Progenitor cell of endocrine pancreas (in vitro differentiated cells): ENCODE data around the gene ATG9B. TPM values are rescaled to one million over a fixed set of nuclear protein-coding genes. Genes with fewer than 3 reads are reported as not detected.

Source experiments
- DNase-seq: peaks from one replicate; pipeline ENCODE4 v3.0.0; 2021; ENCODE audit warnings: low spot score; ENCODE audit not compliant: unreplicated experiment
- H3K27ac Mint-ChIP-seq: 2 replicates; pipeline ENCODE4 v1.8.0; 2021; ENCODE audit warnings: mild to moderate bottlenecking, moderate library complexity, mixed read lengths
- H3K27me3 Mint-ChIP-seq: 2 replicates; pipeline ENCODE4 v1.8.0; 2021; ENCODE audit warnings: mixed read lengths
- H3K36me3 Mint-ChIP-seq: 2 replicates; pipeline ENCODE4 v1.8.0; 2022; ENCODE audit warnings: mixed read lengths; ENCODE audit not compliant: insufficient read depth
- H3K4me1 Mint-ChIP-seq: 2 replicates; pipeline ENCODE4 v1.8.0; 2021; ENCODE audit warnings: low read depth, mixed read lengths
- H3K4me3 Mint-ChIP-seq: 2 replicates; pipeline ENCODE4 v1.8.0; 2021; ENCODE audit warnings: low read depth, mild to moderate bottlenecking, moderate library complexity, mixed read lengths
- H3K9me3 Mint-ChIP-seq: 2 replicates; pipeline ENCODE4 v1.8.0; 2021; ENCODE audit warnings: low read depth, mixed read lengths
- CTCF ChIP-seq: fragments of 200-600 bp; sonication (generic); IDR thresholded peaks from one replicate; pipeline ENCODE4 v1.5.0; 2021; ENCODE audit warnings: antibody characterized with exemption, mild to moderate bottlenecking; ENCODE audit not compliant: unreplicated experiment
- total RNA-seq: library from RNA; stranded (reverse); gene quantifications from 2 replicates; pipeline ENCODE4 v1.2.1, GENCODE V29; 2021

The ATG9B gene
- total RNA-seq, 1 donor from 2014 or later: 0.79 TPM

DNA sequence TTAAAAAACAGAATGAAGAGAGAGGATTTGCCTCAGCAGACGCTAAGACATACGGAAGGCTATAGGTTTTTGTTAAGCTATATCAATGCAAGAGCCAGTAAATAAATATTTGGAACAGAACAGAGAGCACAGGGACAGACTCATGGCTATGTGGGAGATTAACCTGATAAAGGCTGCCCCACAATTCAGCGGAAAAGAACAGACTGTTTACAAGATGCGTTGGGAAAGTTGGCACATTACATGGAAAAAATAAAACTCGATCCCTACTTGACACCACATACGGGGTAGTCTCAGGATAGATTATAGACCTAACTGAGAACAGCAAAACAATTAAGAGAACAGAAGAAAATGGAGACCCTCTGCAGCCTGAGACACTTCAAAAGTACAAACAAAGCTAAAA is 56.9 kb downstream of the ATG9B start:
- Mint-ChIP-seq H3K27ac (no peak overlapping the region), H3K4me3 (no peak overlapping the region), H3K9me3 (no peaks in the 10 kb centered on the region), H3K36me3 (no peaks in the 10 kb centered on the region), H3K27me3 (peaks cover 40% of the 10 kb centered on the region), H3K4me1 (peaks cover 18% of the 10 kb centered on the region)
- no peak for TF ChIP-seq CTCF
- no peak for DNase-seq

GRCh38 chr7:150966002-150966401 is 58.3 kb downstream of the ATG9B start:
- H3K36me3 Mint-ChIP-seq: no peaks in the 10 kb centered on the region
- no peak overlapping the region for H3K4me3 Mint-ChIP-seq
- H3K4me1 Mint-ChIP-seq: peaks cover 15% of the 10 kb centered on the region
- DNase-seq: no peak
- H3K27me3 Mint-ChIP-seq: peaks cover 35% of the 10 kb centered on the region
- no peaks in the 10 kb centered on the region for H3K9me3 Mint-ChIP-seq
- no peak overlapping the region for H3K27ac Mint-ChIP-seq
- TF ChIP-seq CTCF: peak; percentile 58

DNA sequence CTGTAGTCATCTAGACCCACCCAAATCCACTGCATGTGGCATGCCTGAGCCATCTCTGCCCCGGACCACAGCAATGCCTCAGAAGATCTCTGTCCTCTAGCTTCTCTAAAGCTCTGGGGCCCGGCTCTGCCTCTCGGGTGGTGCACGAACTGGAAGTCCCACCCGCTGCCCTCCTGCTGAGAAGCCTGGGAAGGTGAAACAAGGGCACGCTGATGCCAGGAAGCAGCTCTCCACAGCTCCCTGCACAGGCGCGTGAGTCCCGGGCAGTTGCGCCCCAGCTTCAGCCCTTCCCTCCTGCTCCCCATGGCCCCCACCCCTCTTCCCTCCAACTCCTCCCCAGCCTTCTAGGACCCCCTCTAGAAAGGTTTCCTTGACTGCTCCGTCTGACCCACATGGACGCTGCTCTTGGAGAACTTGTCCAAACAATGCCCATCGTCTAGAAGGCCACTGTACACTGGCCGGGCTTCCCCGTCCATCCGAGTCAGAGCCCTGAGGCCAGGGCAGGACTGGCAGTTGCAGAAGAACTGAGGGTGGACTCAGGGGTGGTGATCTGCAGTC is 58.9 kb downstream of the ATG9B start:
- no peak for DNase-seq
- Mint-ChIP-seq H3K9me3 (no peaks in the 10 kb centered on the region), H3K4me1 (peaks cover 10% of the 10 kb centered on the region), H3K36me3 (no peaks in the 10 kb centered on the region), H3K27ac (no peak overlapping the region), H3K4me3 (no peak overlapping the region), H3K27me3 (peaks cover 31% of the 10 kb centered on the region)
- TF ChIP-seq CTCF: no peak

Other genes with a start within 250 kb of the ATG9B start
- gene TMEM176B, start 224.1 kb downstream of the ATG9B start, total RNA-seq: 8.9 TPM in 2 replicates
- gene TMEM176A, start 223.7 kb downstream of the ATG9B start, total RNA-seq: 8.0 and 9.6 TPM in 2 replicates
- 1.9 and 2.9 TPM in 2 replicates for gene AOC1, start 172.0 kb downstream of the ATG9B start, total RNA-seq
- gene KCNH2, start 46.2 kb downstream of the ATG9B start, total RNA-seq: 6.9 and 9.4 TPM in 2 replicates
- 0.74 and 1.1 TPM in 2 replicates for gene NOS3, start 33.5 kb downstream of the ATG9B start, total RNA-seq
- gene ABCB8, start 4.0 kb upstream of the ATG9B start, total RNA-seq: 36.0 and 36.2 TPM in 2 replicates
- 3.5 and 5.1 TPM in 2 replicates for gene ASIC3, start 24.0 kb upstream of the ATG9B start, total RNA-seq
- gene CDK5, start 33.4 kb upstream of the ATG9B start, total RNA-seq: 22.6 and 24.9 TPM in 2 replicates
- gene SLC4A2, start 35.1 kb upstream of the ATG9B start, total RNA-seq: 208 and 213 TPM in 2 replicates
- gene FASTK, start 56.3 kb upstream of the ATG9B start, total RNA-seq: 75.0 and 81.9 TPM in 2 replicates
- gene TMUB1, start 59.0 kb upstream of the ATG9B start, total RNA-seq: 40.4 and 48.6 TPM in 2 replicates
- 112 and 114 TPM in 2 replicates for gene AGAP3, start 62.0 kb upstream of the ATG9B start, total RNA-seq
- 2.0 and 2.1 TPM in 2 replicates for gene GBX1, start 143.2 kb upstream of the ATG9B start, total RNA-seq
- not detected in 2 replicates for gene ASB10, start 162.8 kb upstream of the ATG9B start, total RNA-seq
- gene H2BK1, start 186.0 kb upstream of the ATG9B start, total RNA-seq: not detected in 2 replicates
- gene ABCF2, start 202.7 kb upstream of the ATG9B start, total RNA-seq: 48.7 and 55.1 TPM in 2 replicates
- gene CHPF2, start 208.0 kb upstream of the ATG9B start, total RNA-seq: 41.4 and 42.2 TPM in 2 replicates
- 51.1 and 52.9 TPM in 2 replicates for gene SMARCD3, start 224.2 kb upstream of the ATG9B start, total RNA-seq